Thoracic aorta (tissue), 2 donors: ENCODE data around the gene RFXANK. TPM values are rescaled to one million over a fixed set of nuclear protein-coding genes. Genes with fewer than 3 reads are reported as not detected.
A peak's percentile ranks its signal among the peaks of the same experiment; 100 is the strongest.

Experiments used
- ATAC-seq: fragments of 150-250 bp; one replicate; pipeline ENCODE4 v1.8.0; 2017; ENCODE audit warnings: low read depth; ENCODE audit not compliant: insufficient number of reproducible peaks, low FRiP score
- DNase-seq: peaks from one replicate; pipeline ENCODE4 v3.0.0-alpha.2; 2020; ENCODE audit warnings: low spot score
- H3K27ac ChIP-seq, 2 donors: fragments of 200-600 bp; sonication (generic); 1 replicate in 1 of 2; 2 replicates in 1 of 2; pipeline ENCODE4 v1.5.1; 2016; ENCODE audit warnings: mild to moderate bottlenecking in 2 of 2, moderate library complexity in 2 of 2
- H3K27me3 ChIP-seq: fragments of 200-600 bp; sonication (generic); replicated peaks from 2 replicates; pipeline ENCODE4 v1.6.0; 2016; ENCODE audit warnings: mild to moderate bottlenecking; ENCODE audit not compliant: insufficient read depth
- H3K36me3 ChIP-seq: fragments of 200-600 bp; sonication (generic); one replicate; pipeline ENCODE4 v1.5.1; 2016
- H3K4me1 ChIP-seq, 2 donors: fragments of 200-600 bp; sonication (generic); 1 replicate in 1 of 2; 2 replicates in 1 of 2; pipeline versions ENCODE4 v1.5.1 to v1.6.0; 2016; ENCODE audit warnings: low read depth in 2 of 2, mild to moderate bottlenecking in 1 of 2; ENCODE audit not compliant: control insufficient read depth in 1 of 2
- H3K4me3 ChIP-seq: fragments of 200-600 bp; sonication (generic); 2 replicates; pipeline ENCODE4 v1.5.1; 2016; ENCODE audit warnings: mild to moderate bottlenecking
- H3K9me3 ChIP-seq: fragments of 200-600 bp; sonication (generic); 2 replicates; pipeline ENCODE4 v1.5.1; 2016
- total RNA-seq, 2 donors: library from RNA; depleted of rRNA; stranded (reverse); fragments of >200 nt; gene quantifications; one replicate each; pipeline versions ENCODE4 v1.1.0 to v1.2.3, GENCODE V29; 2016
- TF ChIP-seq, protein P1 (sequence below): fragments of 200-600 bp; sonication (generic); IDR thresholded peaks from one replicate; pipeline ENCODE4 v1.5.1; 2019; ENCODE audit warnings: antibody characterized with exemption

Gene RFXANK
- total RNA-seq, 2 donors from 2014 or later = 17.6 to 23.2 TPM

DNA sequence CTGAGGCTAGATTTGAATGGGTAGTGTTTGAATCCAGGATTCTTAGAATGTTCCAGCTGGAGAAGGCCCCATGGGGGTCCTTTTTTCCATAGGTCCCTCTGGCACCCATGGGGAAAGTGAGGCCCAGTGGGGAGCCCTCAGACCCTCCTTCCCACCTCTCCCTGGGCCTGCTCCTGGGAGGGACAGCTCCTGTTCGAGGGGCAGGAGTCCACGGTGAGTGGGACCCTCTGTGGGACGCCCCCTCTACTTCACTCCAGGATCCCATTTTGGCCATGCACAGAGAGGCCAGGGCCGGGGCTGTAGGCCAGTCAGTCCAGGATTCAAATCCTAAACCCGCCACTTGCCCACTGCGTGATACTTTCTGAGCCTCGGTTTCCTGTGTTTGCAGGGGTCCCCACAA, 29.6 kb upstream of the RFXANK start:
- TF ChIP-seq, protein P1, sequence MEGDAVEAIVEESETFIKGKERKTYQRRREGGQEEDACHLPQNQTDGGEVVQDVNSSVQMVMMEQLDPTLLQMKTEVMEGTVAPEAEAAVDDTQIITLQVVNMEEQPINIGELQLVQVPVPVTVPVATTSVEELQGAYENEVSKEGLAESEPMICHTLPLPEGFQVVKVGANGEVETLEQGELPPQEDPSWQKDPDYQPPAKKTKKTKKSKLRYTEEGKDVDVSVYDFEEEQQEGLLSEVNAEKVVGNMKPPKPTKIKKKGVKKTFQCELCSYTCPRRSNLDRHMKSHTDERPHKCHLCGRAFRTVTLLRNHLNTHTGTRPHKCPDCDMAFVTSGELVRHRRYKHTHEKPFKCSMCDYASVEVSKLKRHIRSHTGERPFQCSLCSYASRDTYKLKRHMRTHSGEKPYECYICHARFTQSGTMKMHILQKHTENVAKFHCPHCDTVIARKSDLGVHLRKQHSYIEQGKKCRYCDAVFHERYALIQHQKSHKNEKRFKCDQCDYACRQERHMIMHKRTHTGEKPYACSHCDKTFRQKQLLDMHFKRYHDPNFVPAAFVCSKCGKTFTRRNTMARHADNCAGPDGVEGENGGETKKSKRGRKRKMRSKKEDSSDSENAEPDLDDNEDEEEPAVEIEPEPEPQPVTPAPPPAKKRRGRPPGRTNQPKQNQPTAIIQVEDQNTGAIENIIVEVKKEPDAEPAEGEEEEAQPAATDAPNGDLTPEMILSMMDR = no peak
- no peaks in the 10 kb centered on the region for H3K36me3 ChIP-seq
- ATAC-seq = no peak
- H3K4me1 ChIP-seq = no peaks in the 10 kb centered on the region
- no peak overlapping the region for H3K27ac ChIP-seq
- no peaks in the 10 kb centered on the region for H3K27me3 ChIP-seq
- no peak for DNase-seq
- no peaks in the 10 kb centered on the region for H3K9me3 ChIP-seq
- no peak overlapping the region for H3K4me3 ChIP-seq

DNA sequence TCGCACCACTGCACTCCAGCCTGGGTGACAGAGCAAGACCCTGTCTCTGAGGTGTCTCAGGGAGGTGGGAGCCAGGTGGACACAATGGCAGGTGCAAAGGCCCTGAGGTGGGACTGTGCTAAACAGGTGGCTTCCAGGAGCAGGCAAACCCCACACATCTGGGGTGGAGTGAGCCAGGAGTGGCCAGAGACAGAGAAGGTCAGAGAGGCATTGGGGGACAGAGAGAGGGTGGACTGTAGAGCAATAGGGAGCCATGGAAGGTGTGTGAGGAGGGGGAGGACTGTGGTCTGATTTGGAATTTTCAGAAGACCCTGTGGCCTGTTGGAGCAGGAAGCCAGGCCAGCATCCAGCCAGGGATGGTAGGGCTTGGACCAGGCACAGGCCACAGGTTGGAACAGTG, 26.7 kb upstream of the RFXANK start:
- no peaks in the 10 kb centered on the region for H3K36me3 ChIP-seq
- TF ChIP-seq, protein P1 = no peak
- no peak for ATAC-seq

DNA sequence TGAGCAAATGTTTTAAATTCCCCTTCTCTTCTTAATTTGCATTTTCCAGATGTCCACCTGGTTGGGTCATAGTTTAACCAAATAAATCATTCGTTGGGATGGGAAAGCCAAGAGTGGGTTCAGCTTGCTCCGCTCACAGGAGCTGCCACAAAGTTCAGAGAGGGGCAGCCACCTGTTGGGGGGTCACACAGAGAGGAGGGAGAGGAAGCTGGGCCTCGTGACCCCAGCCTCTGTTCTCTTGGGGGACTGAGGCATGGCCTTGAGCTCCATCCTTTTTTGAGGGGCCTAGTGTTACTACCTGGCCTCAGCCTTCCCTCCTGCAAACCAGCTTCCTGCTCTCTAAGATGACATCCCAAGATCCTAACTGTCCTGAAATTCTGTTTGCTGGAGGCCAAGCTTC, 24.4 kb upstream of the RFXANK start:
- H3K9me3 ChIP-seq = no peaks in the 10 kb centered on the region
- no peaks in the 10 kb centered on the region for H3K27me3 ChIP-seq
- H3K27ac ChIP-seq = no peak overlapping the region
- no peak for DNase-seq
- no peak for ATAC-seq
- H3K36me3 ChIP-seq = no peaks in the 10 kb centered on the region
- H3K4me1 ChIP-seq = peaks cover 6 to 9% of the 10 kb centered on the region in 2 donors
- H3K4me3 ChIP-seq = no peak overlapping the region
- TF ChIP-seq, protein P1 = no peak

More for the DNA sequence above, 26.7 kb upstream of the RFXANK start:
- DNase-seq = no peak
- Histone ChIP-seq H3K4me3 (no peak overlapping the region), H3K27ac (no peak overlapping the region), H3K27me3 (no peaks in the 10 kb centered on the region), H3K9me3 (no peaks in the 10 kb centered on the region), H3K4me1 (peaks cover 5% of the 10 kb centered on the region in 2 donors)

DNA sequence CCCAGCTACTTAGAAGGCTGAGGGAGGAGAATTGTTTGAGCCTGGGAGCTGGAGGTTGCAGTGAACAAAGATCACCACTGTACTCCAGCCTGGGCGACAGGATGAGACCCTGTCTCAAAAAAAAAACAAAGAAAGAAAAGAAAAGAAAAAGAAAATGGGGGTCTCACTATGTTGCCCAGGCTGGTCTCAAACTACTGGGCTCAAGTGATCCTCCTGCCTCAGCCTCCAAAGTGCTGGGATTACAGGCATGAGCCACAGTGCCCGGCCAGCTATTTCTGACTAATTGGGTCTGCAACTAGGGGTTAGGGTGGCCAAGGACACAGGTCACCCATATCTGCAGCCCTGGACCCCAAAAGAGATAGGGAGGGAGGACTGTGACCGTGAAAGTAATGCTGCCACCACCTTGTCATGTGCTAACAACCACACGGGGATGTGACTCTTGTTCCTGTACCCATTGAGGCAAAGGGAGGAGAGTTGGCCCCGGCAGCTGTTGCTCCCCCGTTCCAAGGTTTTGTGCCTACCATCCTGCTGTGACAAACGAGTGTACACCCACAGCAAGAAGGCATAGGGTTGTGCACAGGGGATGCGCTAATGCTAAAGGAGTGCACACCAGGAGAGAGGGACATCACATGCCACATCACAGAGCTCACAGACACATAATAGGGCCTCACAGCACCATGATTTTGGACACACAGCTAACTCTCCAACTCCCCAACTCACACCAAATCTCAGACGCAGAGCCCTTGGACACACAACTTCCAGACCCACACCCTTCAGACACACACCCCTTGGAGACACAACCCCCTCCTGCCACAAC, 22.6 kb upstream of the RFXANK start:
- TF ChIP-seq, protein P1 = no peak
- DNase-seq (no peak), ATAC-seq (no peak)
- Histone ChIP-seq H3K27me3 (no peaks in the 10 kb centered on the region), H3K4me1 (peaks cover 6 to 9% of the 10 kb centered on the region in 2 donors), H3K36me3 (no peaks in the 10 kb centered on the region), H3K27ac (no peak overlapping the region), H3K4me3 (no peak overlapping the region), H3K9me3 (no peaks in the 10 kb centered on the region)

DNA sequence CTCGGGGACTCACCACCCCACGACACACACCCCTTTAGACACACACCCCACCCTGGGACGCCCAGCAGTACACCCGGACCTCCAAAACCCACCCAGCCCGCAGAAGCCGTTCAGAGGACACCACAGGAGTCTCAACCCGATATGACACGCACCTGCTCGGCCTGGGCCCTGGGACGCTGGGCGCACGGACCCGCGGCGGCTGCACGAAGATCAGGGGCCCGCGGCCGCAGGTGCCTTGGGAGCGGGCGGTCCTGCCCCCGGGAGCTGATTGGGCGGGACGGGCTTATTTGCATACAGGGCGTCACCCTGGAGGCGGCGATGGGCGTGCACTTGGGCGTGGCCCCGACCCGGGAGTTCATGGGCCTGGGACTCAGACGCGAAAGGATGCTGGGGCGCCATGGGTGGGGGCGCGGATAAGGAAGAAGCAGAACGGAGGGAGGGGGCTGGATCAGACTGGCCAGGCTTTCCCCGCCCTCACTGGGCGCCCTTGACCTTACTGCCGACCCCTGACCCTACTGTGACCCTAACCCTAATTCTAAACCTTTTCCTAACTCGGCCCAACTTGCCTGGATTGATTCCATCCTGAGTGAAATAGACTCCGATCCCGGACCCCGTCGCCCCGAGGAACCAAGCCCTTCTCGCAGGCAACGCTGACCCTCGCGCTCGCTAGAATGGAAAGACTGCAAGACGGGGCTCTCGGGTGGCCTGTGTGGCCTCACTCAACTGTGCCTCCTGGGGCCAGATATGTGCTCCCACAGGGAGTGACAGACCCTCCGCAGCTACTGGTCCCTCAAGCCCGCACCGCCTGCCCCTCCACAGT, 21.8 kb upstream of the RFXANK start, which contains the start of gene MEF2B:
Gene MEF2B (minus strand): TSS at position 211 of the 820 bp plus-strand sequence. CDS start 19,528 bp downstream, outside the sequence.
- Histone ChIP-seq H3K9me3 (no peaks in the 10 kb centered on the region), H3K27me3 (no peaks in the 10 kb centered on the region), H3K27ac (no peak within 1 kb of the TSS), H3K4me1 (peaks cover 6 to 9% of the 10 kb centered on the region in 2 donors), H3K36me3 (no peaks in the 10 kb centered on the region), H3K4me3 (peak within 1 kb of the TSS; percentile 53)
- TF ChIP-seq, protein P1 = no peak
- ATAC-seq (no peak), DNase-seq (no peak)
